ENCODE measurements around the gene TFRC.
"Not testable (repeated sequence)": the region's sequence is repeated elsewhere in the genome, so short reads cannot be mapped to it uniquely, and the experiment has no call there.

Gene TFRC

DNA sequence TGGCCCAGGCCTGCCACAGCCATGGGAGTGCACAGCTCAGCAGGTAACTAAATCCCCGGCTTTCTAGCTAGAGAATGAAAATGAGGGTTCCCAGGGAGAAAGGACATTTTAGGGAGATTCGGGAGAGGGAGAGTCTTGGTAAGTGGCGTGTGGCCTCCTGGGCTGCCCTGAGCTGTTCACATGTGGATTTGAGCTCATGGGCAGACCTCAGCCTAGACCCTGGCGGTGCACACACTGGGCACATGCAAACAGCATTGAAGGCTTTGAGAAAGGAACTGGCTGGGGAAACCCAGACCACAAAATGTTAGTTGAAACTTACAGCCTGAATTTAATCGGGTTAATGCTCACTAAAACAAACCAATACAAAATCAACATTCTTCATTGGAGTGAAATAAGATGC, 72.4 kb downstream of the TFRC start:
- no peak for DNase-seq (ENCODE audit: extremely low read depth, insufficient read length)
- Histone ChIP-seq H3K4me3 (replicated peaks; ENCODE audit: low read depth, low read length) (no peak overlapping the region), H3K27me3 (replicated peaks; ENCODE audit: control insufficient read depth, insufficient read depth, low read length) (no peaks in the 10 kb centered on the region), H3K36me3 (ENCODE audit: control insufficient read depth, insufficient read depth, low read length) (no peaks in the 10 kb centered on the region)
- TF ChIP-seq, protein P1, sequence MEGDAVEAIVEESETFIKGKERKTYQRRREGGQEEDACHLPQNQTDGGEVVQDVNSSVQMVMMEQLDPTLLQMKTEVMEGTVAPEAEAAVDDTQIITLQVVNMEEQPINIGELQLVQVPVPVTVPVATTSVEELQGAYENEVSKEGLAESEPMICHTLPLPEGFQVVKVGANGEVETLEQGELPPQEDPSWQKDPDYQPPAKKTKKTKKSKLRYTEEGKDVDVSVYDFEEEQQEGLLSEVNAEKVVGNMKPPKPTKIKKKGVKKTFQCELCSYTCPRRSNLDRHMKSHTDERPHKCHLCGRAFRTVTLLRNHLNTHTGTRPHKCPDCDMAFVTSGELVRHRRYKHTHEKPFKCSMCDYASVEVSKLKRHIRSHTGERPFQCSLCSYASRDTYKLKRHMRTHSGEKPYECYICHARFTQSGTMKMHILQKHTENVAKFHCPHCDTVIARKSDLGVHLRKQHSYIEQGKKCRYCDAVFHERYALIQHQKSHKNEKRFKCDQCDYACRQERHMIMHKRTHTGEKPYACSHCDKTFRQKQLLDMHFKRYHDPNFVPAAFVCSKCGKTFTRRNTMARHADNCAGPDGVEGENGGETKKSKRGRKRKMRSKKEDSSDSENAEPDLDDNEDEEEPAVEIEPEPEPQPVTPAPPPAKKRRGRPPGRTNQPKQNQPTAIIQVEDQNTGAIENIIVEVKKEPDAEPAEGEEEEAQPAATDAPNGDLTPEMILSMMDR (IDR thresholded peaks at IDR 0.05; ENCODE audit: insufficient read depth, low read length, poor library complexity, severe bottlenecking) = no peak

DNA sequence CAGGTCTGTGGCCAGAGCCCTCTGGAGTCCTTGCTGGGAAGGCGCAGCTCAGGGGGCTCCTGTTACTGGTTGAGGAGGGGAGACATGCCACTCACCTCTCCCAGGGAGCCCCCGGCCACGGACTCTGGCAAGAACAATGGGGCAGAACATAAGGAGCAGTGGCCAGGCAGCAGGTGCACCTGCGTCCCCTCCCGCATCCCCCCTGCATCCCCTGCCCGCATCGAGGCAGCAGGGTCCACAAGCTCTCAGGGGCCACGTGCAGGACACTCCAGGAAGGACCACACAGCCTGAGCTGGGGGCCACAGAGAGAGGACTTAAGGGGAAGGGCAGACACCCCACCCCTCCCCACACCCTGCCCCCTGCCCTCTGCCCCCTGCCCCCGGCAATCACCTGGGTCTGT, 73.0 kb downstream of the TFRC start:
- DNase-seq (ENCODE audit: extremely low read depth, insufficient read length) = no peak
- Histone ChIP-seq H3K36me3 (ENCODE audit: control insufficient read depth, insufficient read depth, low read length) (no peaks in the 10 kb centered on the region), H3K4me3 (replicated peaks; ENCODE audit: low read depth, low read length) (no peak overlapping the region), H3K27me3 (replicated peaks; ENCODE audit: control insufficient read depth, insufficient read depth, low read length) (no peaks in the 10 kb centered on the region)
- TF ChIP-seq, protein P1 (IDR thresholded peaks at IDR 0.05; ENCODE audit: insufficient read depth, low read length, poor library complexity, severe bottlenecking) = no peak

DNA sequence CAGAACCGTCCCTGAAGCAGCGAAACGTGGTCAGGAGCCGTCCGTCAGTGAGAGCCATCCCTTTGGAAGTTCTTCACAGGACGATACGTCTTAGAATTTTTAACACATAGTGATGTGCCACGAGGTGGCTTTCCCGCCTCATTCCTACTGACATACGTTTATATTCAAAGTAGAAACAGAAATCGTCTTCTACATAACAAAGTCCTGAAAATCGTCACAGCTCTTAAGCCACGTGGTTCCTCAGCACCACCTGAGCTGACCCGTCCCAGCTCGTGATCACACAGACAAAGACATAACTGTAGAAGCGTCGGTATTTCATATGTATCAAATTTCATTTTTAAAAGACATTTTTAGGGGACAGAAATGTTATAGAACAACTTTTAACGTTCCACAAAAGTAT, 73.5 kb downstream of the TFRC start:
- no peaks in the 10 kb centered on the region for H3K36me3 ChIP-seq (ENCODE audit: control insufficient read depth, insufficient read depth, low read length)
- TF ChIP-seq, protein P1 (IDR thresholded peaks at IDR 0.05; ENCODE audit: insufficient read depth, low read length, poor library complexity, severe bottlenecking) = no peak

DNA sequence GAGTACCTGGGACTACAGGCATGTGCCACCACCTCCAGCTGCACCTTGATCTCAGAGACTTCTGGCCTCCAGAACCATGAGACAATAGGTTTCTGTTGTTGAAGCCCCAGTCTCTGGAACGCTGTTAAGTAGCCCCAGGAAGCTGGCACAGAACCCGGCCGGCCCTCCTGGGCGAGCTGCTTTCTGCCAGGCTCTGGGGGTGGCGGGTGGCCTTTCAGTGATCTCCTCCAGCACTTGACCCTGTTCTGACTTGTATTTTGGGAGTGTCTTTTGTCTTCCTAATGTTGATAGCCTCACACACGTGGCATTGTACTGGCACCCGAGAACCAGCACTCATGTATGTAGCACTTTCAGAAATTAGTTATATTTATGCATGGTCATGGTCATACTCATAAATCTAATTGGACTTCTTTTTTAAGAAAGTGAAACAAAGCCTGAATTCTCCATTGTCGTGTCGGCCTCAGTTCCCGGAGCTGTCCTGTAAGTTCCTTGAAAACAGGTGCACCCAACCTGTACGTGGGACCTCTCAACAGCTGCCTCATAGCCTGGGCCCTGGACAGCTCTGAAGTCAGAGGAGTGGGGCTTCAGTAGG, 74.0 kb downstream of the TFRC start:
- TF ChIP-seq, protein P1 (IDR thresholded peaks at IDR 0.05; ENCODE audit: insufficient read depth, low read length, poor library complexity, severe bottlenecking) = no peak
- Histone ChIP-seq H3K36me3 (ENCODE audit: control insufficient read depth, insufficient read depth, low read length) (no peaks in the 10 kb centered on the region), H3K4me3 (replicated peaks; ENCODE audit: low read depth, low read length) (no peak overlapping the region), H3K27me3 (replicated peaks; ENCODE audit: control insufficient read depth, insufficient read depth, low read length) (no peaks in the 10 kb centered on the region)
- DNase-seq (ENCODE audit: extremely low read depth, insufficient read length) = no peak

More for the DNA sequence above, 73.5 kb downstream of the TFRC start:
- Histone ChIP-seq H3K27me3 (replicated peaks; ENCODE audit: control insufficient read depth, insufficient read depth, low read length) (no peaks in the 10 kb centered on the region), H3K4me3 (replicated peaks; ENCODE audit: low read depth, low read length) (no peak overlapping the region)
- DNase-seq (ENCODE audit: extremely low read depth, insufficient read length) = no peak

DNA sequence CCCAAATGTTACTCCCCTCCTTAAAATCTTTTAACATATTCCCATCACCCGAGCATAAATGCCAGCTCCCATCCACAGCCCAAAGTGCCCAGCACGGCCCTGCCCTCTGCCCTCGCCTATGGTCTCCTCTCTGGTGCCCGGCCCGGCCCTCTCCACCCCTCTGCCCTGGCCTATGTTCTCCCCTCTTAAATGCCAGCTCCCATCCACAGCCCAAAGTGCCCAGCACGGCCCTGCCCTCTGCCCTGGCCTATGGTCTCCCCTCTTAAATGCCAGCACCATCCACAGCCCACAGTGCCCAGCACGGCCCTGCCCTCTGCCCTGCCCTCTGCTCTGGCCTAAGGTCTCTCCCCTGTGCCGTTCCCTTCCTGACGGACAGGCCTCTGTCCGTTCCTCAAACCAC, 76.6 kb downstream of the TFRC start:
- DNase-seq (ENCODE audit: extremely low read depth, insufficient read length); H3K4me3 ChIP-seq (replicated peaks; ENCODE audit: low read depth, low read length); H3K27me3 ChIP-seq (replicated peaks; ENCODE audit: control insufficient read depth, insufficient read depth, low read length); H3K36me3 ChIP-seq (ENCODE audit: control insufficient read depth, insufficient read depth, low read length): not testable (repeated sequence)

DNA sequence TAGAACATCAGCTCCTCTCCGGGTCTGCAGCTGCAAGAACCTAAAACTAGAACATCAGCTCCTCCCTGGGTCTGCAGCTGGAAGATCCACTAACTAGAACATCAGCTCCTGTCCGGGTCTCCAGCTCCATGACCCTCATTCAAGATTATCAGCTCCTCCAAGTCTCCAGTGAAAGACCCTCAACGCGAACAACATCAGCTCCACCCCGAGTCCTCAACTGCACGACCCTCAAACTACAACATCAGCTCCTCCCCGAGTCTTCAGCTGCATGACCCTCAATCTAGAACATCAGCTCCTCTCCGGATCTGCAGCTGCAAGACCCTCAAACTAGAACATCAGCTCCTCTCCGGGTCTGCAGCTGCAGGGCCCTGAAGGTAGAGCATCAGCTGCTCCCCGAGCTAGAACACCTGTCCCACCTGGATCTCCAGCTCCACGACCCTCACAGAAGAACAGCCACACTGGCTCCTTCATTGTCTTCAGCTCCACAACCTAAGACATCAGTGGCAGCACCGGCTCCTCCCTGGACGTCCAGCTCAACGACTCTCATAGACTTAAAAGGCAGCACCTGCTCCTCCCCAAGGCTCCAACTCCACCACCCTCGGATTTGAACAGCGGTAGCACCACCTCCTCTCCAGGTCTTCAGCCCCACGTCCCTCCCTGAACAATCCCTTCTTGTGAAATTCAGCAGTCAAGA, 77.4 kb downstream of the TFRC start:
- not testable (repeated sequence) for DNase-seq (ENCODE audit: extremely low read depth, insufficient read length); H3K4me3 ChIP-seq (replicated peaks; ENCODE audit: low read depth, low read length); H3K36me3 ChIP-seq (ENCODE audit: control insufficient read depth, insufficient read depth, low read length); H3K27me3 ChIP-seq (replicated peaks; ENCODE audit: control insufficient read depth, insufficient read depth, low read length)
